ENCODE measurements around the gene PKP3. TPM values are rescaled to one million over a fixed set of nuclear protein-coding genes. Genes with fewer than 3 reads are reported as not detected.

Gene PKP3
- total RNA-seq, 1 experiment from 2014 or later: 177 TPM

DNA sequence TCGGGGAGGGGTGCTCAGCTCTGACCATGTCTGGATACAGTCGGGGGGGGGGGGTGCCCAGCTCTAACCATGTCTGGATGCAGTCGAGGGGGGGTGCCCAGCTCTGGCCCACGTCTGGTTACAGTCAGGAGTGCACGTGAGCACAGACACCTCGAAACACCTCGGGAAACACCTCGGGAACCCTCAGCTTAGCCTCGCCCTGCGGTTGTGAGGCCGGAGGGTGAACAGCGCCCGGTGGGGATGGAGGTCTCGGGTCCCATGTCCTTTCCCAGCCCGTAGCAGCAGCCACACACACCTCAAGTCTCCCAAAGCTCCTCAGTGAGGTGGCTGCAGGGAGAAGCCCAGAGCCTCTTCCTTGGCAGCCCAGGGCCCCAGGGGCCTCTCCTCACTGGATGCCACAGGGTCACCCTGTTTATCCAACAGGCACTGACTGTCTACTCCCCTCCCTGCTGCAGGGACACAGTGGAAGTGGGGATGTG is 18.7 kb downstream of the PKP3 start:
- H3K27me3 Mint-ChIP-seq (ENCODE audit: insufficient read depth, unreplicated experiment): no peaks in the 10 kb centered on the region
- H3K4me1 Mint-ChIP-seq (ENCODE audit: insufficient read depth, unreplicated experiment): peaks cover 5% of the 10 kb centered on the region
- TF ChIP-seq, protein P1, sequence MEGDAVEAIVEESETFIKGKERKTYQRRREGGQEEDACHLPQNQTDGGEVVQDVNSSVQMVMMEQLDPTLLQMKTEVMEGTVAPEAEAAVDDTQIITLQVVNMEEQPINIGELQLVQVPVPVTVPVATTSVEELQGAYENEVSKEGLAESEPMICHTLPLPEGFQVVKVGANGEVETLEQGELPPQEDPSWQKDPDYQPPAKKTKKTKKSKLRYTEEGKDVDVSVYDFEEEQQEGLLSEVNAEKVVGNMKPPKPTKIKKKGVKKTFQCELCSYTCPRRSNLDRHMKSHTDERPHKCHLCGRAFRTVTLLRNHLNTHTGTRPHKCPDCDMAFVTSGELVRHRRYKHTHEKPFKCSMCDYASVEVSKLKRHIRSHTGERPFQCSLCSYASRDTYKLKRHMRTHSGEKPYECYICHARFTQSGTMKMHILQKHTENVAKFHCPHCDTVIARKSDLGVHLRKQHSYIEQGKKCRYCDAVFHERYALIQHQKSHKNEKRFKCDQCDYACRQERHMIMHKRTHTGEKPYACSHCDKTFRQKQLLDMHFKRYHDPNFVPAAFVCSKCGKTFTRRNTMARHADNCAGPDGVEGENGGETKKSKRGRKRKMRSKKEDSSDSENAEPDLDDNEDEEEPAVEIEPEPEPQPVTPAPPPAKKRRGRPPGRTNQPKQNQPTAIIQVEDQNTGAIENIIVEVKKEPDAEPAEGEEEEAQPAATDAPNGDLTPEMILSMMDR (IDR thresholded peaks at IDR 0.05; ENCODE audit: unreplicated experiment): no peak
- no TSS peak for BruUV-seq (replicated peaks)
- H3K36me3 Mint-ChIP-seq (ENCODE audit: insufficient read depth, unreplicated experiment): peaks cover 12% of the 10 kb centered on the region
- H3K4me3 Mint-ChIP-seq (ENCODE audit: unreplicated experiment): no peak overlapping the region
- POLR2A ChIA-PET: interaction anchor here (0.6 to 1.9 kb wide), 4 partner anchors 19 to 282 kb away, joined by 3 to 6 read pairs (median 5); partner anchors contain the start of genes DEAF1 and PKP3
- CTCF ChIA-PET: interaction anchor here (0.7 to 1.6 kb wide), 2 partner anchors 36 to 94 kb away, joined by 4 to 7 read pairs; partner anchors contain the start of gene RNH1
- no peak overlapping the region for H3K27ac Mint-ChIP-seq (ENCODE audit: low read depth, unreplicated experiment)
- H3K9me3 Mint-ChIP-seq (ENCODE audit: unreplicated experiment): no peaks in the 10 kb centered on the region
- DNase-seq (ENCODE audit: unreplicated experiment): no peak
- intact Hi-C loops (cut with micrococcal nuclease): no loop called here

DNA sequence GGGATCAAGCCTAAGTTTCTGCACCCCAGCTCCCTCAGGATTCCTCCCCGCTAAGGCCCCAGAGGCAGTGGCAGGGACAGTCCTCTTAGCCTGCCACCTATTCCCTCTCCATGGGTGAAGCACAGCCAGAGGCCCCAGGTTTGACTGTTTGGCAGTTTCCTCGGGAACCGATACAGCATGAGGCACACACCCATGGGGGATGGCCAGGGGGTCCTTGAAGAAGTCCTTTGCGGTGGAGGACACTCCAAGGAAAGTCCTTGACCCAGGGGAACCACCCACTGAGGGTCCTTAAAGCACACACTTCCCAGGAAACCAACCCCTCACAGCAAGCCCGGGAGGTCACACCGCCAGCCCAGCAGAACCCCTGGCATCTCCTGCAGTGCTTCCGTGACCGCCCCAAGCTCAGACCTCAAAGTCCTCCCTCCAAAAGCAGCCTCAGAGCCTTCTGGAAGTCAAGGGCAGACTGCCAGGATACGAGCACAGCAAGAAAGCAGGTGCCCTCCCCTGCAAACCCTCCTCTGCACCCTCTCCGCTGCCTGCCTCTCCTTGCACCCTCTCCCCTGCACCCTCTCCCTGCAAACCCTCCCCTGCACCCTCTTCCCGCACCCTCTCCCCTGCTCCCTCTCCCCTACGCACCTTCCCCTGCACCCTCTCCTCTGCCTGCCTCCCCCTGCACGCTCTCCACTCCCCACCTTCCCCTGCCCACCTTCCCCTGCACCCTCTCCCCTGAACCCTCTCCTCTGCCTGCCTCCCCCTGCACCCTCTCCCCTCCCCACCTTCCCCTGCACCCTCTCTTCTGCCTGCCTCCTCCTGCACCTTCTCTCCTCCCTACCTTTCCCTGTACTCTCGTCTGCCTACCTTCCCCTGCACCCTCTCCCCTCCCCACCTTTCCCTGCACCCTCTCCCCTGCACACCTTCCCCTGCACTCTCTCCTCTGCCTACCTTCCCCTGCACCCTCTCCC is 19.4 kb downstream of the PKP3 start:
- Mint-ChIP-seq H3K9me3 (ENCODE audit: unreplicated experiment) (no peaks in the 10 kb centered on the region), H3K27ac (ENCODE audit: low read depth, unreplicated experiment) (no peak overlapping the region), H3K4me3 (ENCODE audit: unreplicated experiment) (no peak overlapping the region), H3K4me1 (ENCODE audit: insufficient read depth, unreplicated experiment) (peaks cover 5% of the 10 kb centered on the region), H3K36me3 (ENCODE audit: insufficient read depth, unreplicated experiment) (peaks cover 8% of the 10 kb centered on the region), H3K27me3 (ENCODE audit: insufficient read depth, unreplicated experiment) (no peaks in the 10 kb centered on the region)
- intact Hi-C loops (cut with micrococcal nuclease): no loop called here
- ChIA-PET POLR2A (interaction anchor here (0.6 to 1.9 kb wide), 4 partner anchors 20 to 281 kb away, joined by 3 to 6 read pairs (median 5); partner anchors contain the start of genes DEAF1 and PKP3), CTCF (interaction anchor here (1.6 kb wide), 1 partner anchor 35 kb away, joined by 7 read pairs; no protein-coding TSS in a partner anchor)
- no TSS peak for BruUV-seq (replicated peaks)
- TF ChIP-seq, protein P1 (IDR thresholded peaks at IDR 0.05; ENCODE audit: unreplicated experiment): no peak
- no peak for DNase-seq (ENCODE audit: unreplicated experiment)

DNA sequence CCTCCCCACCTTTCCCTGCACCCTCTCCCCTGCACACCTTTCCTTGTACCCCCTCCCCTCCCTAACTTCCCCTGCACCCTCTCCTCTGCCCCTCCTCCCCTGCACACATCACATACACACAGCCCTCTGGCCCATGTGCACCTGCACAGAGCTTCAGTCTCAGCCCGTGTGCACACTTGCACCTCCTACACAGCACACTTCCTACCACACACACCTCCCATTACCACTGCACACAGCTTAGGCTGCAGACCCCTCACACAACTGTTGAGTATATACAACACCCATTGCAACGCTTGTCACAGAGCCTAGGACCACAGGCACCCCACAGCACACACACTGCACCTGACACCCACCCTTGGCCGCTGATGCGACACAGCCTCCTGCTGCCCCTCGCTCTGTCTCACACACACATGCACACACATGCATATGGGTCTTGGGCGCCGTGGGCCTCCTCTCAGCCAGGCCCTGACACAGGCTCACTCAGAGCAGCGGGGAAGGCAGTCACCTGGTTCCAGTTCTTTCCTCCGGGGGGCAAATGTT is 20.4 kb downstream of the PKP3 start:
- H3K4me1 Mint-ChIP-seq (ENCODE audit: insufficient read depth, unreplicated experiment): peaks cover 5% of the 10 kb centered on the region
- no peak for DNase-seq (ENCODE audit: unreplicated experiment)
- H3K27ac Mint-ChIP-seq (ENCODE audit: low read depth, unreplicated experiment): no peak overlapping the region
- CTCF ChIA-PET: no interaction called here
- BruUV-seq (replicated peaks): no TSS peak
- H3K36me3 Mint-ChIP-seq (ENCODE audit: insufficient read depth, unreplicated experiment): peaks cover 8% of the 10 kb centered on the region
- no peaks in the 10 kb centered on the region for H3K9me3 Mint-ChIP-seq (ENCODE audit: unreplicated experiment)
- H3K27me3 Mint-ChIP-seq (ENCODE audit: insufficient read depth, unreplicated experiment): no peaks in the 10 kb centered on the region
- TF ChIP-seq, protein P1 (IDR thresholded peaks at IDR 0.05; ENCODE audit: unreplicated experiment): no peak
- intact Hi-C loops (cut with micrococcal nuclease): no loop called here
- no peak overlapping the region for H3K4me3 Mint-ChIP-seq (ENCODE audit: unreplicated experiment)
- POLR2A ChIA-PET: no interaction called here

DNA sequence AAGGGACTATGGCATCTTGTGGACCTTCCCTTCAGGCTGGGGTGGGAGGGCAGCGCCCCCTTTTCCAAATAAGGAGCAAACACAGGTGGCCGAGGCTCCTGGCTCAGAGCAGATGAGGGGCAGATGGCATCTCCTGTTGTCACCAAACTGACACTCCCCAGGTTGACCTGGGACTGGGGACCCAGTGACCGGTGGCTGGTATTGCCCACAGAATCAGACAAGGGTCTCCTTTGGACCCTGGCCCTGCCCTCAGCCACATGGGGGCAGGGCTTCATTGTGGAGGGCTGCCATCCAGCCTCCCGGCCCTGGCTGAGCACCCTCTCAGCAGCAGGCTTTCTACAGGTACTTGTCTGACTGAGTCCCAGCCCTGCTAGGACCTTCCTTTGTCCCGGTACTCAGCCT is 21.6 kb downstream of the PKP3 start:
- DNase-seq (ENCODE audit: unreplicated experiment): no peak
- no peak overlapping the region for H3K4me3 Mint-ChIP-seq (ENCODE audit: unreplicated experiment)
- TF ChIP-seq, protein P1 (IDR thresholded peaks at IDR 0.05; ENCODE audit: unreplicated experiment): no peak
- H3K27me3 Mint-ChIP-seq (ENCODE audit: insufficient read depth, unreplicated experiment): no peaks in the 10 kb centered on the region
- no peaks in the 10 kb centered on the region for H3K9me3 Mint-ChIP-seq (ENCODE audit: unreplicated experiment)
- intact Hi-C loops (cut with micrococcal nuclease): no loop called here
- peaks cover 5% of the 10 kb centered on the region for H3K4me1 Mint-ChIP-seq (ENCODE audit: insufficient read depth, unreplicated experiment)
- no peak overlapping the region for H3K27ac Mint-ChIP-seq (ENCODE audit: low read depth, unreplicated experiment)
- CTCF ChIA-PET: no interaction called here
- no TSS peak for BruUV-seq (replicated peaks)
- peaks cover 8% of the 10 kb centered on the region for H3K36me3 Mint-ChIP-seq (ENCODE audit: insufficient read depth, unreplicated experiment)
- POLR2A ChIA-PET: interaction anchor here (1.6 kb wide), 1 partner anchor 22 kb away, joined by 6 read pairs; the partner anchor contains the start of gene PKP3
